HG02571 (cell line): ENCODE results near the gene DCTN4.
A peak's percentile ranks its signal among the peaks of the same experiment; 100 is the strongest.
"Not testable (repeated sequence)": the region's sequence is repeated elsewhere in the genome, so short reads cannot be mapped to it uniquely, and the experiment has no call there.

Source experiments
- ATAC-seq: cut with Tn5 transposase; IDR thresholded peaks from one replicate; pipeline ENCODE4 v1.9.1; 2021; ENCODE audit warnings: mild to moderate bottlenecking, moderate library complexity; ENCODE audit not compliant: unreplicated experiment

Gene DCTN4

DNA sequence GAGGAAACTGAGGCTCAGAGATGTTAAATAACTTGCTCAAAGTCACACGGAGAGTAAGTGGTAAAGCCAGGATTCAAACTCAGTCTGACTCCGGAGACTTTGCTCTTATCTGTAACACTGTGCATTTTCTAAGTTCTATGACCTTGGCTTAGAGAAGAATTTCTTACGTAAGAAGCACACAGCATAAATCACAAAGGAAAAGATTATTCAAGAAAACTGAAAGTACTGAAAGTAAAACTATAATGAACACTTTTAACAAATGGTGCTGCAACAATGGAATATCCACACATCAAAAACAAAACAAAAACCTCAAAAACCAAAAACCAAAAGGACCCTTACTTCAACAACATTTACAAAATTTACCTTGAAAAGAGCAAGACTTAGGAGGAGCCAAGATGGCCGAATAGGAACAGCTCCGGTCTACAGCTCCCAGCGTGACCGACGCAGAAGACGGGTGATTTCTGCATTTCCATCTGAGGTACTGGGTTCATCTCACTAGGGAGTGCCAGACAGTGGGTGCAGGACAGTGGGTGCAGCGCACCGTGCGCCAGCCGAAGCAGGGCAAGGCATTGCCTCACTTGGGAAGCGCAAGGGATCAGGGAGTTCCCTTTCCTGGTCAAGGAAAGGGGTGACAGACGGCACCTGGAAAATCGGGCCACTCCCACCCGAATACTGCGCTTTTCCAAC is 16.2 kb downstream of the DCTN4 start:
- ATAC-seq: not testable (repeated sequence)

DNA sequence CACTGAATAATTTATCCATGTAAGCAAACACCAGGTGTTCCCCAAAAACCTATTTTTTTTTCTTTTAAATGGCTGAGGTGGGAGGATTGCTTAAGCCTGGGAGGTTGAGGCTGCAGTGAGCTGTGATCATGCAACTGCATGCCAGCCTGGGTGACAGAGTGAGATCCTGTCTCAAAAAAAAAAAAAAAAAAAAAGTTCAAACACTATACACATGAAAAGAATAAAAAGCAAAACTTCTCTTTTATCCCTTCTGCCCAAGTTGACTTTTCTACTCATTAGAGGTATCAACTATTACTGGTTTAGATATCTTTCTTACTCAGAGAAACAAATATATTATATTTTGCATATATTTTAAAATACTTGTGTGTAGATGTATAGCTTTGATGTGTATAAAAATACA is 17.8 kb downstream of the DCTN4 start:
- no peak for ATAC-seq

DNA sequence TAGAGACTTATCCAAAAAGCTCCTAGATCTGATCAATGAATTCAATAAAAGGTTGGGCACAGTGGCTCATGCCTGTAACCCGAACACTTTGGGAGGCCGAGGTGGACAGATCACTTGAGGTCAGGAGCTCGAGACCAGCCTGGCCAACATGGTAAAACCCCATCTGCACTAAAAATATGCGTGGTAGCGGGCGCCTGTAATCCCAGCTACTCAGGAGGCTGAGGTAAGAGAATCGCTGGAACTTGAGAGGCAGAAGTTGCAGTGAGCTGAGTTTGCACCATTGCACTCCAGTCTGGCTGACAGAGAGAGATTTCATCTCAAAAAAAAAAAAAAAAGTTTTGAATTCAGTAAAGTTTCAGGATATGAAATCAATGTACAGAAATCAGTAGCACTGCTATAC is 20.0 kb downstream of the DCTN4 start:
- no peak for ATAC-seq

DNA sequence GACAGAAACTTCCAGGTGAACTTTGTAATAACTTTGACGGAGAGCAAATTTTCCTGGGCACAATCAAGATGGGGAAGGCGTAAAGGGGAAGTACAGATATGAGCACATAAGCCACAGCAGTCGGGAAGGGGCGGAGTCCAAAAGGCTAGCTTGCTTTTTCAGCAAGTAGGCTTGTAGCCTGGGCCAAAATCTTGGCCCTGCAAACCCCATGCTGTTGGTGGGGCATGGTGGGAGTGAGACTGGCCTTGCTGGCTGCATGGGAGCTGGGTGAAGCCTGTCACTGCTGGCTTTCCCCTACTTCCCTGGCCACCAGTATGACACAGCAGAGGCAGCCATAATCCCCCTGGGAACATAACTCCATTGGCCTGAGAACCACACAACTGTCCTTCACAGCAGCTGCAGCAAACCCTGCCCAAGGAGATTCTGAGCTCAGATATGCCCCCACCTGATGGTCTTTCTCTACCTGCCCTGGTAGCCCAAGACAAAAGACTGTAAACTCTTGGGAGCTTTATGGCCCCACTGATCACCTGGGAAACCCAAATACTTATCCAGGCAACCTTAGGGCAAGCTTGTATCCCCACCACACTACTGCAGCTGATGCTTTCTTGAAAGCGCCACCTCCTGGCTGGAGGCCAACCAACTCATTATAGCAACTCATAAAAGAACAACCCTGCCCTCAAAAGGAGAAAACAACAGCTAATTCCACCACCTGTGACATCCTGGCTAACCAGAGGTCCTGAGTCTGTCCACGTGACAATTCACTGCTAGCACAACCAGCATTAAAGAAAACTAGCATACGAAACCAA is 24.0 kb downstream of the DCTN4 start:
- peak; percentile 77 for ATAC-seq

DNA sequence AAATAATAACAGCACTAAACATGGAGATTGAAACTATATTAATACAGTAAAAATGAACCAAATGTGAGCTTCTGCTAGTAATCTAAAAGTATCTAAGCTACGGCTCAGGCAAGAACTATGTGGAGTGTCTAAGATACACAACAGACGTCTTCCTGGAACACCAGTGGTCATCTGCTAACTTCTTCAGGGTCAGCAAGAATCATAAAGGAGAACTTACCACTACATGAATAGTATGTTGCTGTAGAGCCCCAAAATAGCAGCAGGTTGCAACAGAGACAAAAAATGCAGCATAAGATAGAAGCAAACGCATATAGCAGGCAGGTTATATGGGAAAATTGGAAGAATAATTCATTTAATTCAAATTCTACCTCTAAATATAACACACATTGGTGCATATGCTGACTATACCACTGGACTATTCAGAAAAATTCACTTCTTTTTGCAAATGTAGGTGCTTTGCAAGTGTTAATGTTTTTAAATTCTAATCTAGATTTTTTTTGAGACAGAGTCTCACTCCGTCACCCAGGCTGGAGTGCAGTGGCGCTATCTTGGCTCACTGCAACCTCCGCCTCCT is 27.1 kb downstream of the DCTN4 start:
- no peak for ATAC-seq

DNA sequence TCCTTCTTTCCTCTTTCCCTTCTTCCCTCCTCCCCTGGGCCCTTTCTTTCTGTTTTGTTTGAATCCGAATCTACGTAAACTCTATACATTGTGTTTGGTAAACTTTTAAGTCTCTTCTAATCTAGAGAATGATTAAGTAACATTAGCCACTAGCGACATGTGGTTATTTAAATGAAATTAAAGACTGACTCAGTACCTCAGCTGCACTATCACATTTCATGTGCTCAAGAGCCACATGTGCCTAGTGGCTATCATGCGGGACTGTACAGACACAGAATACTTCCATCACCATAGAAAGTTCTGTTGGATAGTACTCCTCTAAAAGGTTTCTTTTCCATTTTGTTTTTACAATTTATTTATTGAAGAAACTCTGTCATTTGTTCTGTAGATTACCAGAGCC is 29.0 kb downstream of the DCTN4 start:
- ATAC-seq: no peak

DNA sequence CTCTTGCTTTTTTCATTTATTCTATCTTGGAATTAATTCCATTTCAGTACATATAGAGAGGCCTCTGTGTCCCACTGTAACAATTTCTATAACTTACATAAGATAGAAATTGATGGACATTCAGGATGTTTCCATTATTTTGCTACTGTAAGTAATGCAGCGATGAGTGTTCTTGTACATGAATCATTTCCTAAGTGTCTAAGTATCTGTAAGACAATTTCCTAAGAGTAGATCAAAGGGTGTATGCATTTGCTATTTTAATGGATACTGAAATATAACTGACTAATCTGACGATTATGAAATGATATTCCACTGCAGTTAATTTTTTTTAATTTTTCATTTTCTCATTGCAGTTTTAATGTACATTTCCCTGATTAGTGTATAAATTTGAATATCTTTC is 35.0 kb downstream of the DCTN4 start:
- ATAC-seq: no peak

DNA sequence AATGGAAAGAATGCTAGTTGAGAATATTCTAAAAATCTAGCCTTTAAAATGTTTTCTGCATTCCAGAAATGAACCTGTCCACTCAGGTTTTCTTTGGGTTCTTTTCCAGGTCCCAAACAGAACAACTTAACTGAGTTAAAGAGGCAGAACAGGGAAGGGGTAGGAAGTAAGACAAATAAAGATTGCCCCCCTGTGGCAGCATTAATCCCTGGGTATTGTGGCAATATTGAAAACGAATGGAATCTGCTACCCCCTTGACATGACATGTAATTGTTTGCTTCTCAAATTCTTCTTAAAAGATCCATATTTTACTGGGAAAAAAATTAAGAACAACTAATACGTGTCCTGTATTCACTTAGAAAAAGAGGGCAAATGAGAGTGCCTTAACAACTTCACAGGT is 48.7 kb downstream of the DCTN4 start:
- ATAC-seq: no peak

DNA sequence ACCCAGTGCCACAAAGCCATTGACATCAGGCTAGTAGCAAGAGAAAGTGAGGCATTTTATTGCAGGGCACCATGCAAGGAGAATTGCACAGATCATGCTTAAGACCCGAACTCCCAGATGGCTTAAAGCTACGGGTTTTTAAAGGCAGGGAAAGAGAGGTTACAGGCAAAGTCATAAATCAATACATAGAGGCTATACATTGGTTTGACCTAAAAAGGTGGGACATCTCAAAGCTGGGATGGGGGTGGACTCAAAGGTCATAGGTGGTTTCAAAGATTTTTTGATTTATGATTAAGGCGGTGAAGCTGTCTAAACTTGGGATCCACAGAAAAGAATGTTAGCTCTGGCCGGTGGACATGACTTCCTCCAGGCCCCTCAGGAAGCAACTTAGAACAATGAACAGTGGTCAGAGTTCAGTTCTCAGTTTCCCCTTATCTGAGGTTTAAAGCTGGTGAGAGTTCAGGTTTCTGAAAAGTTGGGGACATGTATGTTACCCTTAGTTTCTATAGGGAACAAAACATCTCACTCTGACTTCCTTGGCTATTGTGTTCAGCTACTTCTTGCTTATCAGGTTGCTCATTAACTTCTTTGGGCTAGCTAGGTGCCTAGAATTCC is 51.9 kb downstream of the DCTN4 start:
- no peak for ATAC-seq

DNA sequence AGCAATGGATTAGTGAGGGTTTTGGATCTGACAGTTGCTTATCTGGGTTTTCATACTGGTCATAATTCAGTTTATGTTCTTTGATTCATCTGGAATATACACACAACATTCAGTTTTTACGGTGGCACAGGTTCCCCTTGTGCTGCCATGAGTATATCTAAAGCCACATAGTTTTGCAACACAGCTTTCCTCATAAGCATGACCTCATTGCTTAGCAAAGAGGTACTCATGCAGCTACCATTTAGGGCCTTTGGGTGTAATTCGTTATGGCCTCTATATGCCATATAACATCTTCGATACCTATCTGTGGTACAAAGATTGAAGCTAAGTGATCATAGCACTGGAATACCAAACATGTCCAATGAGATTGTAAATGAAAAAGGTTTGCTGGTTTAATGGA is 55.1 kb downstream of the DCTN4 start:
- ATAC-seq: no peak

DNA sequence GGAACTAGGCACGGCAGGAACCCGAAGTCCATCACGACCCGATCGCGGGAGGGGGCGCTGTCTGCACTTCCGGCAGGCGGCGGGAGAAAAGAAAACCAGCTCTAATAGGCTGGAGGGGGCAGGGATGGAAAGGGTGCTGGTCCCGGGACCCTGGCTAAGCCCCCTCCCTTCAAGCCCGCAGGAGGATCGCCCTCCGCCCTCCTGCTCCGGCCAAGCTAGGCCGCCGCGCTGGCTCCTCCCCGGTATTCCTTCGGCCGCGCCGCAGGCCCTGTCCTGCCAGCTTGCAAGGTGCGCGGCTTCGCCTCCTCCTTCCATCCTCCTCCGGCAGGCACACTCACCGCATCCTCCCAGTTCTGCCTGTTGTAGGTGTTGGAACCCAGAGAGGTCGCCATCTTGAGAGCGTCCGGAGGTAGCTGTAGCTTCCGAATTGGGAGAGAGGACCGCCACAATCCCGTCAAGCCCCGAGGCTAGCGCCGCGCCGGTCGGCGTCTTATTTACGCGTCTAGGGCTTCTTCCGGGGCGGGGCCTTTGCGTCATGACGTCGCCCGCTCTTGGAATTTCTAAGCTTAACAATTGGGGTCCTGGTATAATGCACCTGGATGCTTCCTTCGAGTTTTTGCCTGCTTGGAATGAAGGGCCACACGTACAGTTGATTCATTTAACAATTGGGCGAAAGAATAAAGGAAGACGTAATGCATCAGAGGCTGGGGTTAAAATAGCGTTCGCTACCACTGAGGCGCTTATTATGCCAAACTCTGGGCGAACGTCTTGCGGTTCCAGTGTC is 58.0 kb downstream of the DCTN4 start, which contains the start of gene RBM22:
TSS of gene RBM22 (minus strand) at position 469 of the 784 bp plus-strand sequence. CDS start at position 392, 77 bp downstream.
- peak; percentile 97 for ATAC-seq

DNA sequence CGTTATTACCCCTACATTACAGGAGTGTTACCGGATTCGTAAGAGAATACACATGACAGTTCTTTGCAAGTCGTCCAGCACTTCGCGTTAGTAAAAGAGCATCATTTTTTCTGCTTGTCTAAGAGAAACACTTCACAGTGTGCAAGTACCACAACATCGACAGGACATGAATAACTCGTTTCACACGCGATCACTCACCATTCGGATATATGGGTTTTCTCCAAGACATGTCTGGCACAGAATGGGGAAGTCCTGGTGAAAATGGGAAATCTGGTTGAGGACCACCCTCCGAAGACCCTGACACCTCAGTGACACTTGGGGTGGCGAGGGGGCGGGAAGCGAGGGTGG is 58.6 kb downstream of the DCTN4 start:
- ATAC-seq: no peak

DNA sequence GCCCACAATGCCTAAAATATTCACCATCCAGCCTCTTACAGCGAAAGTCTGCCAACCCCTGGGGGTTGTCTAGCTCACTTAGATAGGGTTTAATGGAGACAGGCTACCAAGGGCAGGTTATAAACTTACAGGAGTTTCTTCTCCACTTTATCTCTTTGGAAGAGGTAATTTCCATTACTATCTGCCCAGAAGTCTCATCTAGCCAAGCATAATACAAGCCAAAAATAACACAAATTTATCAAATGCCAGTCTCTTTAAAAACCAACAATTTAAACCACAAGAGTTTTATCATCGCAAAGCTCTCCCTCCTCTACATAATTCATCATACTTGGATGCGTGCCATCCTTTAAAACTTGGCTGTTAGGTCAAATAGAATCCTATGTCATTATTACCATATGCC is 64.2 kb downstream of the DCTN4 start:
- no peak for ATAC-seq

DNA sequence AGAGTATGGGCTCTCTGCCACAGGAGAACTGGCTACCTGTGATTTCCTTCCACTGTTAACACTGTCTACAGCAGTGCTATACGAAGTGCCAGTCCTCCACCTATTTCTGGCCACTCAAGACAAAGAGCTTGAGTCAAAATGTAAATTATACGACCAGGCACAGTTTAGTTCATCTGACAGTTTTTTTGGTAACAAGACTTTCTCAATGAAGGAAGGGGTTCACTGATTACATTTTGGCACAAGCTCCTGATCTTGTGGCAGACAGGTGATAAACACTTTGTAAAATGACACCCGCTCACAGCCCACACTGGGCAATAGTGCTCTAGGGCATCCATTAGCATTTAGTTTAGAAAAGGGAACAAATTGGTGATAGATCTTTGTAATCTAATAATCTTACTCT is 66.5 kb downstream of the DCTN4 start:
- no peak for ATAC-seq

DNA sequence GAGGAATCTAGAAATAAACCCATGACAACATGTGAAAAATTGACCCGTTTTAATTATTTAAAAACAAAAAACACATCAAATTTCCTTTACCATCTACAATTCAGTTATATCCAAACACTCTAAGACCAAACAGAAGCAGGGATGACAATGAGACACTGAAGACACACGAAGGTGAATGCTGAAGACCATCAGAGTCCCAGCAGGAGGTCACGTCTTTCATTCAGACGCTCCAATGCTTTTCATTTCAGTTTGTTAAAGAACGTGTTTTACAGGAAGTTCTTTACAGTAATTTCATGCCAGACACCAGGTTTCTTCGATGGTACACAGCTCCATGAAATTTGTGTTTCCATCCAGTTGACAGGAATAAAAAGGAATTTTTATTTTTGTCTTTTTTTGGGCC is 68.1 kb downstream of the DCTN4 start:
- ATAC-seq: no peak

DNA sequence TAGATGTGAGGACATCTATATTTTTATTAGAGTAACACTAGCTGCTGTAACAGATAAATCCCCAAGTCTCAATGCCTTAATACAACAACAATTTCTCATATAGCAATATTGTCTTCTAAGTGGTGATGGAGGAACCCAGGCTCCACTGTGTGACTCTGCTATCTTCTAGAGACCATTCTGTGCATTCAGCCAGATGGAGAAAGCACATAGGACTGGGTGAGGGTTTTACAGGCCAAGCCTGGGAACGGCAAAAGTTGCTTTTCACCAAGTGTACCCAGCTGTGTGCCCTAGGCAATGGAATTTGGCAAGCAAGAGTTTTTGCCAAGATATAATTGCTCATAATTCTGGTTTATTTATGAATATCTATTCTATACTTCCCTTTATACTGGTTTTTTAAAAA is 69.7 kb downstream of the DCTN4 start:
- no peak for ATAC-seq

DNA sequence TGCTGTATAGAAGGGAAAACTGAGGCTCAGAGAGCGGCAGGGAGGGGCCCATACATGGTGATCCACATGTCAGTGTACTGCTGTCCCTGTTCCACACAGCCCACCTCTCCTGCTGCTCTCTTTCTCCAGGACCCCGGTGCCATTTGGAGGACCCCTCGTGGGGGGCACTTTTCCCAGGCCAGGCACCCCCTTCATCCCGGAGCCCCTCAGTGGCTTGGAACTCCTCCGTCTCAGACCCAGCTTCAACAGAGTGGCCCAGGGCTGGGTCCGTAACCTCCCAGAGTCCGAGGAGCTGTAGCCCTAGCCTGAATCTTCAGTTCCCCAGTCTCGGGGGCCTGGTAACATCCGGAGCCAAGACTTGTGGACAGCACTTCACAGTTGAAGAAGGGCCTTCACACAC is 82.2 kb downstream of the DCTN4 start:
- ATAC-seq: no peak

DNA sequence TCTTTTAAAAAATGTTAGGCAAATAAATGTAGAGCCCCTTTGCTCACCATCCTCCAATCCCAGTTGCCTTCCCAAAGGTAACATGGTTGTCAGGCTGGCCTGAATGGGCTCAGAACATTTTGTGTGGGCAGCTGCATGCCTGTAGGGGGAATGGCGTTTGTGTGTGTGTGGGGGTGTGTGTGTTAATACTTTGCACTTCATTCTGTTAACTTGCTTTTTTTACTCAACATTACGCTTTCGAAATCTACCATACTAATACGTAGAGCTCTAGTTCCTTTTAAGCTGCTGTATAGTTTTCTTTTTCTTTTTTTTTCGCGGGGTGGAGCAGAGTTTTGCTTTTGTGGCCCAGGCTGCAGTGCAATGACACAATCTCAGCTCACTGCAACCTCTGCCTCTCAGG is 83.7 kb downstream of the DCTN4 start:
- ATAC-seq: no peak

DNA sequence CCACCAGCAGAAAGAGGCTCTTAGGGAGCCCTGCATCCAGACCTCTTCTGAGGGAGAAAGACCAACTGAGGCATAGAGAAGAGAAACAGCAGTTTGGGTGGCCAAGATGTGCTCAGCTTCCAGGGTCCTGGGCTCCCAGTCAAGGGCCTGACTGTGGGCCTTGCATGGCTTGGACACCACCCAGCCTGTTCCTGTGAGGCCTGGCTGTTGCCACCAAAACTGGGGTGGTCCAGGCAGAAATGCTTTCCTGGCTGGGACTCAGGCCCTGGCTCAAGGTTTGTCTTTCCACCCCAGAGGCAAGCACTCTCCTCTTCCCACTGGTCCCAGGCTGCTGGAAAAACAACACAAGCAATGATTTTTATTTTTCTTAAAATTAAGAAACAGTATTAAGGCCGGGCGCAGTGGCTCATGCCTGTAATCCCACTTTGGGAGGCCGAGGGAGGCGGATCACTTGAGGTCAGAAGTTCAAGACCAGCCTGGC is 84.4 kb downstream of the DCTN4 start:
- ATAC-seq: no peak

DNA sequence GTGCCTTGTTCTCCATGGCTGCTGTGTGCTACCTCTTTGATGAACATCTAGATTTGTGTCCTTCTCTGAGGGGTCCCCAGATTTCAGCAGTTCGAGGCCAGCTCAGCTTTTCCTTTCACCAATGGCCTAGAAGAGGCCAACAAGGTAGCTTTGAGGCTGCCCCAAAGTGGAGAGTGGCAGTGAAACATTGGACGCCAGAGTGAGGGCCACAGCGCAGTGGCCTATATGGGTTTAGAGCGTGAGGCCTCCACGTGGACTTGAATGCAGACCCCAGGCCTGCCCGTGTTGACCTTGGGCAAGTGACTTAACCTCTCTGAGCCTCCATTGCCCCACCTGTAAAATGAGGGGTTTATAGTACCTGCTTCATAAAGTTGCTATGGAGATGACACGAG is 85.9 kb downstream of the DCTN4 start:
- no peak for ATAC-seq
